ENCODE data around the gene FBXL7. TPM values are rescaled to one million over a fixed set of nuclear protein-coding genes. Genes with fewer than 3 reads are reported as not detected.

The FBXL7 gene
- polyA plus RNA-seq, 1 donor (not counting 4 experiments of a cell fraction or from before 2014, with no cell fraction given): 0.22 TPM

GRCh38 chr5:15834596-15835245 lies 334.7 kb downstream of the FBXL7 start:
- Histone ChIP-seq H2AFZ (ENCODE audit: control insufficient read depth, low read length) (no peak overlapping the region), H4K20me1 (ENCODE audit: control insufficient read depth, extremely low read depth, insufficient read depth, low read length) (no peaks in the 10 kb centered on the region), H3K4me1 (ENCODE audit: control insufficient read depth, extremely low read depth, insufficient read depth, low read length) (no peaks in the 10 kb centered on the region), H3K9me1 (ENCODE audit: control insufficient read depth, extremely low read depth, insufficient read depth, low read length) (no peaks in the 10 kb centered on the region), H3K4me2 (ENCODE audit: control insufficient read depth, extremely low read depth, insufficient read depth, low read depth, low read length) (no peak overlapping the region), H3K4me3 (ENCODE audit: control insufficient read depth in 2 of 3, extremely low read depth in 1 of 3, insufficient read depth in 2 of 3, low read depth in 1 of 3, low read length in 3 of 3) (no peak overlapping the region), H3K9ac (ENCODE audit: control insufficient read depth, extremely low read depth, insufficient read depth, low read length) (no peak overlapping the region), H3K36me3 (ENCODE audit: control insufficient read depth in 2 of 2, extremely low read depth in 1 of 2, insufficient read depth in 2 of 2, low read length in 2 of 2) (no peaks in the 10 kb centered on the region), H3K27ac (ENCODE audit: control insufficient read depth, insufficient read depth, low read length) (no peak overlapping the region), H3K9me3 (ENCODE audit: control insufficient read depth, low read depth, low read length) (no peaks in the 10 kb centered on the region), H3K79me2 (ENCODE audit: control insufficient read depth, insufficient read depth, low read length) (no peaks in the 10 kb centered on the region), H3K27me3 (ENCODE audit: control insufficient read depth, extremely low read depth, insufficient read depth, low read length) (no peaks in the 10 kb centered on the region)
- no peak for DNase-seq (ENCODE audit: low read depth, low spot score)
- FAIRE-seq: no peak
- dilution Hi-C loops (cut with MboI; ENCODE audit: extremely low pct_ligation_motif_present, low sequenced_read_pairs): no loop called here
- TF ChIP-seq, protein P1, sequence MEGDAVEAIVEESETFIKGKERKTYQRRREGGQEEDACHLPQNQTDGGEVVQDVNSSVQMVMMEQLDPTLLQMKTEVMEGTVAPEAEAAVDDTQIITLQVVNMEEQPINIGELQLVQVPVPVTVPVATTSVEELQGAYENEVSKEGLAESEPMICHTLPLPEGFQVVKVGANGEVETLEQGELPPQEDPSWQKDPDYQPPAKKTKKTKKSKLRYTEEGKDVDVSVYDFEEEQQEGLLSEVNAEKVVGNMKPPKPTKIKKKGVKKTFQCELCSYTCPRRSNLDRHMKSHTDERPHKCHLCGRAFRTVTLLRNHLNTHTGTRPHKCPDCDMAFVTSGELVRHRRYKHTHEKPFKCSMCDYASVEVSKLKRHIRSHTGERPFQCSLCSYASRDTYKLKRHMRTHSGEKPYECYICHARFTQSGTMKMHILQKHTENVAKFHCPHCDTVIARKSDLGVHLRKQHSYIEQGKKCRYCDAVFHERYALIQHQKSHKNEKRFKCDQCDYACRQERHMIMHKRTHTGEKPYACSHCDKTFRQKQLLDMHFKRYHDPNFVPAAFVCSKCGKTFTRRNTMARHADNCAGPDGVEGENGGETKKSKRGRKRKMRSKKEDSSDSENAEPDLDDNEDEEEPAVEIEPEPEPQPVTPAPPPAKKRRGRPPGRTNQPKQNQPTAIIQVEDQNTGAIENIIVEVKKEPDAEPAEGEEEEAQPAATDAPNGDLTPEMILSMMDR (optimal IDR thresholded peaks at IDR 0.05 in 1 of 3, IDR thresholded peaks at IDR 0.05 in 1 of 3, conservative IDR thresholded peaks at IDR 0.05 in 1 of 3; ENCODE audit: extremely low read depth in 1 of 3, insufficient read depth in 2 of 3, low read length in 3 of 3): no peak
- TF ChIP-seq EZH2 (IDR thresholded peaks at IDR 0.05; ENCODE audit: low read length): no peak

DNA sequence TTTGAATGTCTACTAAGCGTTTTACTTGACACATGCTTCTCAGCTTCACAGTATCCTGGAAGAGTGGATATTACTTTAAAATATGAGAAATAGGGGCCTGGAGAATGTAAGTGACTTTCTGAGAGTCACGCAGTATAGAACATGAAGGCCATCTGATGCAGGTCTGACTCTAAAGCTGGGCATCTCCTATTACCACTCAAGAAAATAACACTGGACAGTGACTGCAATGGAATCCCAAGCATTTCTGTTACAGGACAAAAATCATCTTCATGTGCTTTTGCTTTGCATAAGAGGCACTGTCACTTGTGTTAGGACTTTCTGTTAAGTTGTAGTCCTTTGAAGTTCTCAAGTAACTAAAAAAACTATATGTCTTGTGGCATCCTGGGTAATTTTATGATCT lies 335.5 kb downstream of the FBXL7 start:
- no peak overlapping the region for H3K27ac ChIP-seq (ENCODE audit: control insufficient read depth, insufficient read depth, low read length)
- dilution Hi-C loops (cut with MboI; ENCODE audit: extremely low pct_ligation_motif_present, low sequenced_read_pairs): no loop called here
- no peak overlapping the region for H3K4me3 ChIP-seq (ENCODE audit: control insufficient read depth in 2 of 3, extremely low read depth in 1 of 3, insufficient read depth in 2 of 3, low read depth in 1 of 3, low read length in 3 of 3)
- H3K4me2 ChIP-seq (ENCODE audit: control insufficient read depth, extremely low read depth, insufficient read depth, low read depth, low read length): no peak overlapping the region
- FAIRE-seq: no peak
- no peak overlapping the region for H2AFZ ChIP-seq (ENCODE audit: control insufficient read depth, low read length)
- no peaks in the 10 kb centered on the region for H3K79me2 ChIP-seq (ENCODE audit: control insufficient read depth, insufficient read depth, low read length)
- H3K9me3 ChIP-seq (ENCODE audit: control insufficient read depth, low read depth, low read length): no peaks in the 10 kb centered on the region
- no peaks in the 10 kb centered on the region for H3K27me3 ChIP-seq (ENCODE audit: control insufficient read depth, extremely low read depth, insufficient read depth, low read length)
- no peaks in the 10 kb centered on the region for H3K9me1 ChIP-seq (ENCODE audit: control insufficient read depth, extremely low read depth, insufficient read depth, low read length)
- no peaks in the 10 kb centered on the region for H4K20me1 ChIP-seq (ENCODE audit: control insufficient read depth, extremely low read depth, insufficient read depth, low read length)
- no peak for DNase-seq (ENCODE audit: low read depth, low spot score)
- TF ChIP-seq, protein P1 (optimal IDR thresholded peaks at IDR 0.05 in 1 of 3, IDR thresholded peaks at IDR 0.05 in 1 of 3, conservative IDR thresholded peaks at IDR 0.05 in 1 of 3; ENCODE audit: extremely low read depth in 1 of 3, insufficient read depth in 2 of 3, low read length in 3 of 3): no peak
- TF ChIP-seq EZH2 (IDR thresholded peaks at IDR 0.05; ENCODE audit: low read length): no peak
- H3K9ac ChIP-seq (ENCODE audit: control insufficient read depth, extremely low read depth, insufficient read depth, low read length): no peak overlapping the region
- no peaks in the 10 kb centered on the region for H3K4me1 ChIP-seq (ENCODE audit: control insufficient read depth, extremely low read depth, insufficient read depth, low read length)
- no peaks in the 10 kb centered on the region for H3K36me3 ChIP-seq (ENCODE audit: control insufficient read depth in 2 of 2, extremely low read depth in 1 of 2, insufficient read depth in 2 of 2, low read length in 2 of 2)
